ENCODE data around the gene GSTM5. TPM values are rescaled to one million over a fixed set of nuclear protein-coding genes. Genes with fewer than 3 reads are reported as not detected.
"Not testable (repeated sequence)": the region's sequence is repeated elsewhere in the genome, so short reads cannot be mapped to it uniquely, and the experiment has no call there.

The GSTM5 gene
- 10 to 100 TPM in 1 of 3 donors, 1 to 10 TPM in 1, under 1 TPM in 1; 0.84 to 62.9 (median 5.8) TPM for polyA plus RNA-seq

- WGBS, 3 donors, result 16 to 37% (median 24%) methylated on average over 32 to 33 of the region's 33 CpGs
- not testable (repeated sequence) for H3K27ac ChIP-seq (ENCODE audit: low read depth, low read length)
These were observed at the start of gene GSTM5 for GRCh38 chr1:109711593-109712320. TSS of gene GSTM5 (plus strand) at chr1:109712251. CDS start at chr1:109712313, 62 bp downstream.

- WGBS, 3 donors, result 80 to 94% (median 94%) methylated on average over 1 of the region's 1 CpG
- H3K27ac ChIP-seq (ENCODE audit: low read depth, low read length), result no peak overlapping the region
These were observed 47.4 kb upstream of the GSTM5 start for GRCh38 chr1:109664671-109665070.

- H3K27ac ChIP-seq (ENCODE audit: low read depth, low read length), result no peak within 1 kb of the TSS
- WGBS, 3 donors, result 8 to 13% (median 12%) methylated on average over 22 of the region's 22 CpGs
These were observed 44.5 kb upstream of the GSTM5 start, which contains the start of gene GSTM2 for GRCh38 chr1:109667452-109668122. TSS of gene GSTM2 (plus strand) at chr1:109668057. CDS start at chr1:109668116, 59 bp downstream.

DNA sequence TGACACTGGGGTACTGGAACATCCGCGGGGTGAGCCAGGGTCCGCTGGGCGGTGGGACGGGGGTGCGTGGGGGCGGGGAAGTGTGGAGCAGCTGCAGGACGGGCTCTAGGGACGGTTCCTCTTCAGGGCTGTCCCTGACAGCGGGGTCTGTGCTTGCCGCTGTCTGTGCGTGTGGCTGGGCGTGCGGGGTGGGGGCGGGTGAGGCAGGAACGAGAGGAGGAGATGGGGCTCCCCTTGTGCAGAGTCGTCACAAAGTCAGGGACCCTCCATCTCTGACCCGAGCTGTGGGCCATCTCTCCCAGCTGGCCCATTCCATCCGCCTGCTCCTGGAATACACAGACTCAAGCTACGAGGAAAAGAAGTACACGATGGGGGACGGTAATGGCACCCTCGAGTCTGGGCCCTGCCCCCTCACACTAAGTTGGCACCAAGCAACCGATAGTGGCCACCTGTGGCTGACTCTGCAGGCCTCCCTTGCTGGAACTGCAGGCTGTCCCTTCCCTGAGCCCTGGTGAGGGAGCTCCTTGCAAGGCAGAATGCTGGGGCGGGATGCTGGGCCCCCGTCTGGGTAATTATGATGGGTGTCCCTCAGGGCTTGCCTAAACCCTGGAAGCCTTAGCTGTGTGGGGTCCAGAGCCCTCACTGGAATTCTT, 43.8 kb upstream of the GSTM5 start:
- no peak overlapping the region for H3K27ac ChIP-seq (ENCODE audit: low read depth, low read length)
- WGBS, 3 donors, result 5 to 9% (median 7%) methylated on average over 25 to 26 of the region's 26 CpGs

- 82 to 94% (median 84%) methylated on average over 22 of the region's 22 CpGs for WGBS, 3 donors
- H3K27ac ChIP-seq (ENCODE audit: low read depth, low read length), result no peak overlapping the region
These were observed 42.7 kb upstream of the GSTM5 start for GRCh38 chr1:109669246-109669948.

DNA sequence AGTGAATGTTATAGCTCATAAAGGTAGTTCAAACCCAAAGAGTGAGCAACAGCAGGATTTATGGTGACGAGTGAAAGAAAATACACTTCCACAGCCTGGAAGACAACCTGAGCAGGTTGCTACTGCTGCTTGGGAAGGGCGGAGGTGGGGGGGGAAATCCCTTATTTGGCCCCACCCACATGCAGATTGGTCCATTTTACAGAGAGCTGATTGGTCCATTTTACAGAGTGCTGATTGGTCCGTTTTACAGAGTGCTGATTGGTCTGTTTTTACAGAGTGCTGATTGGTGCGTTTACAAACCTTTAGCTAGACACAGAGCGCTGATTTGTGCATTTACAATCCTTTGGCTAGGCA, 42.1 kb upstream of the GSTM5 start:
- H3K27ac ChIP-seq (ENCODE audit: low read depth, low read length), result not testable (repeated sequence)
- WGBS, 3 donors, result 90 to 97% (median 93%) methylated on average over 4 to 5 of the region's 5 CpGs

DNA sequence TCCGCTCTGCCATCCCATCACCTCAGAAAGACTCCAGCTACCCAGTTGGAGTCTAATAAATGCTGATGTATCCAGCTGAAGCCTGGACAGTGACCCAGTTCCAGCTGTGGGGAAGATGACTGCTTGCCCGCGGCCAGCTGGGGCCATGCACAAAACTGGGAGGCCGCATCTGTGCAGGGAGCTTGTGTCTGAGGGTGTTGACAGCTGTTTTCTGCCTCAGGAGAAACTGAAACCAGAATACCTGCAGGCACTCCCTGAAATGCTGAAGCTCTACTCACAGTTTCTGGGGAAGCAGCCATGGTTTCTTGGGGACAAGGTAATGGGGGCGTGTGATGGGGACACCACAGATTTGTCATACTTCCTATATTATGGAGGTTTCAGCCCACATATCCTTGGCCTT, 41.0 kb upstream of the GSTM5 start:
- 92 to 94% (median 93%) methylated on average over 5 of the region's 5 CpGs for WGBS, 3 donors

GRCh38 chr1:109673861-109674260, 38.2 kb upstream of the GSTM5 start:
- not testable (repeated sequence) for H3K27ac ChIP-seq (ENCODE audit: low read depth, low read length)
- WGBS, 3 donors, result 78 to 91% (median 88%) methylated on average over 2 of the region's 2 CpGs

More for the DNA sequence above, 41.0 kb upstream of the GSTM5 start:
- no peak overlapping the region for H3K27ac ChIP-seq (ENCODE audit: low read depth, low read length)

DNA sequence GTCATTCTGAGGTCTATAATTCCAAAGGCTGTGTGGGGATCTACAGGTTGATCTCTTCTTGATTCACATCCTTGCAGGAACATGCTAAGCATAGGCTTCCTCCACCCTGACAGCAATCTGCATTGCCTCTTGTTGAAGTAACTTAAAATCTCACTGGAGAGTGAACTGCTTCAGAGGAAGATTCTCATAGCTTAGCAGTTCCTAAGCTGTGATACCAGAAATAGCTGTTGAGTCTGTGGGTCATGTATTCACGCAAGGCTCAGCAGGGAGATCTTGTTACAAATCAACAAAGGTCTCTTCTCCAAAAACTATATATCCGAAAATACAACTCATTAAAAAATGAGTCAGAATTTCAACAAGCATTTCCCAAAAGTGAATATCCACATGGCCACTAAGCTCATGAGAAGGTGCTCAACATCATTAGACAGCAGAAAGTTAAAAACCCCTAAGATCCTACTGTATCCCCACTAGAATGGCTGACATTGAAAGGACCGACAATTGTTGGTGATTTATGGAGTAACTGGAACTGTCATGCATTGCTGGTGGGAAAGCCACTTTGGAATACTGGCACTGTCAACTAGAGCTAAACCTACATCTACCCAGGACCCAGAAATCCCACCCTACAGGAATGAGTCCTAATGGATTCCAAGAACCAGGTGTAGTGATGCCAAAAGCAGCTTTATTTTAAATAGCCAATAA, 35.2 kb upstream of the GSTM5 start:
- 83 to 94% (median 91%) methylated on average over 3 of the region's 3 CpGs for WGBS, 3 donors
- not testable (repeated sequence) for H3K27ac ChIP-seq (ENCODE audit: low read depth, low read length)

DNA sequence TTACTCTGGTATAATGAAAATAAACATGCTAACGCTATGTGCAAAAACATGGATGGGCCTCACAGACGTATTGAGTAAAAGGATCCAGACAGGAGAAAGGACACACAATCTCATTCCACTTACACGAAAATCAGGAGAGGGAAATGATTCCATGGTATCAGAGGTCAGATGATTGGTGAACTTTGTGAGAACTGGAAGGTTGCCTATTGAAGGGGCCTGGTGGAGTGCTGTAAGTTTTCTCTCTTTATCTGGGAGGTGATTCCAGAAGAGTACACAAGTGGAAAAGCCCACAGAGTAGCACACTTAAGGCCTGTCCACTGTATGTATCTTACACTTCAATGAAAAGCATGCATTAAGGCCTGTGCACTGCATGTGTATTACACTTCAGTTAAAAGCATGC, 34.6 kb upstream of the GSTM5 start:
- WGBS, 3 donors, result 71 to 85% (median 74%) methylated on average over 3 of the region's 3 CpGs
- no peak overlapping the region for H3K27ac ChIP-seq (ENCODE audit: low read depth, low read length)

DNA sequence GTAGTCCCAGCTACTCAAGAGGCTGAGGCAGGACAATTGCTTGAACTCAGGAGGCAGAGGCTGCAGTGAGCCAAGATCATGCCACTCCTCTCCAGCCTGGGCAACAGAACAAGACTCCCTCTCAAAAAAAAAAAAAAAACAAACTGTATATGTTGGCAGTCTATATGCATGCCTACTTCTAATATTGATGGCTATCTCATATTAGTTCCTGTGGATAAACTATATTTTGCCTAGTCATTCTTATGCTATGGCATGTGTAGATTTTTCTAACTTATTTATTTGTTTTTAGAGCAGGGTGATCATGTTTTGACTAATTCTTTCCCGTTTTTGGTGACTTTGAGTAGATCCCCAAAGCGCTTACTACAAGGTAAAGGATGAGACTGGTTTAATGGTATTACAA, 33.4 kb upstream of the GSTM5 start:
- not testable (repeated sequence) for H3K27ac ChIP-seq (ENCODE audit: low read depth, low read length)
- WGBS, 3 donors, result 81 to 90% (median 89%) methylated on average over 2 of the region's 2 CpGs

DNA sequence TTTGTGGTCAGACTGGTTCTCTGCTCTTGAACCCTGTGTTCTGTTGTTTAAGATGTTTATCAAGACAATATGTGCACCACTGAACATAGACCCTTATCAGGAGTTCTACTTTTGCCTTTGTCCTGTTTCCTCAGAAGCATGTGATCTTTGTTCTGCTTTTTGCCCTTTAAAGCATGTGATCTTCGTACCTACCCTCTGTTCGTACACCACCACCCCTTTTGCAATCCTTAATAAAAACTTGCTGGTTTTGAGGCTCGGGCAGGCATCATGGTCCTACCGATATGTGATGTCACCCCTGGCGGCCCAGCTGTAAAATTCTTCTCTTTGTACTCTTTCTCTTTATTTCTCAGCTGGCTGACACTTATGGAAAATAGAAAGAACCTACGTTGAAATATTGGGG, 27.3 kb upstream of the GSTM5 start:
- WGBS, 3 donors, result 63 to 68% methylated on average over 6 of the region's 6 CpGs; no CpG with 5 or more reads in 1 of the 3 donors
- not testable (repeated sequence) for H3K27ac ChIP-seq (ENCODE audit: low read depth, low read length)

GRCh38 chr1:109685399-109685798, 26.7 kb upstream of the GSTM5 start:
- not testable (repeated sequence) for H3K27ac ChIP-seq (ENCODE audit: low read depth, low read length)
- WGBS, 3 donors, result 50 to 80% methylated on average over 1 of the region's 1 CpG; no CpG with 5 or more reads in 1 of the 3 donors

DNA sequence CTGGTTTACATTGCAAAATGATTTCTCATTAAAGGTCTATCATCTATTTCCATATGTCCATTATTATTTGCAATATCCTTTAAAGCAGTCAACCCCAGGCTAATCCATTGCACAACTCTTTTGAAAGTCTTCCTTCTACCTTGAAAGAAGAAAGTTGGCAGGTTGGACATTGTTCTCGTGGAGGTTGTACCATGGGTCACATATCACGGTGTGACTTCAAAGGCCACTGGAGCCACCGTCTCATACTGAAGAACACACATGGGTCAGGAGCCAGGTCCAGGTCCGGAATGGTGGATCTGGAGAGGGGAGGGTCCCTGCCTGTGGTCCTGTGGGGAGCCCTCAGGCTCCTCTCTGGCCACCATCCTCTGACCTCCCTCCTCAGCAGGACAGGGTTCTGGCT, 26.2 kb upstream of the GSTM5 start:
- H3K27ac ChIP-seq (ENCODE audit: low read depth, low read length), result not testable (repeated sequence)
- 73 to 85% methylated on average over 4 of the region's 4 CpGs; no CpG with 5 or more reads in 1 of the 3 donors for WGBS, 3 donors

- WGBS, 3 donors, result 14 to 75% (median 19%) methylated on average over 2 to 11 of the region's 11 CpGs
- H3K27ac ChIP-seq (ENCODE audit: low read depth, low read length), result not testable (repeated sequence)
These were observed 24.9 kb upstream of the GSTM5 start for GRCh38 chr1:109687109-109687508.

- WGBS, 3 donors, result 0 to 3% methylated on average over 24 to 46 of the region's 46 CpGs; no CpG with 5 or more reads in 1 of the 3 donors
- no peak within 1 kb of the TSS for H3K27ac ChIP-seq (ENCODE audit: low read depth, low read length)
These were observed 24.2 kb upstream of the GSTM5 start, which contains the start of gene GSTM1 for GRCh38 chr1:109687641-109688499. TSS of gene GSTM1 (plus strand) at chr1:109687817. CDS start at chr1:109687874, 57 bp downstream.

DNA sequence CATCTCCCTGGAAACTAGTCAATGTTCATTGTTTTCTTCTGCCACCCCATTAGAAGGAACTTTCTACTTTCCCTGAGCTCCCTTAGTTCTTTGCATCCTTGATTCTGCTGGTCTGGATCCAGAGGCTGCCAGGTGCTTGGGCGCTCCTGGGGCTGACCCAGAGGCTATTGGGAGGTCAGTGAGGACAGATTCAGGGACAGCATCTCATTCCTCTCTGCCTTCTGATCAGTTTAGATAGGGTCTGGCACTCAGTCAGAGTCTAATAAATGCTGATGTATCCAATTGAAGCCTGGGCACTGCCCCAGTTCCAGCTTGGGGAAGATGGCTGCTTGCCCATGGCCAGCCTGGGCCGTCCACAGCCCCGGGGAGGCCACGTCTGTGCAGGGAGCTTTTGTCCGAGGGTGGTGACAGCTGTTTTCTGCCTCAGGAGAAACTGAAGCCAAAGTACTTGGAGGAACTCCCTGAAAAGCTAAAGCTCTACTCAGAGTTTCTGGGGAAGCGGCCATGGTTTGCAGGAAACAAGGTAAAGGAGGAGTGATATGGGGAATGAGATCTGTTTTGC, 22.1 kb upstream of the GSTM5 start:
- H3K27ac ChIP-seq (ENCODE audit: low read depth, low read length), result no peak overlapping the region
- WGBS, 3 donors, result 61 to 64% methylated on average over 6 of the region's 6 CpGs; no CpG with 5 or more reads in 1 of the 3 donors
